ENCODE results near the gene DNAI1. TPM values are rescaled to one million over a fixed set of nuclear protein-coding genes. Genes with fewer than 3 reads are reported as not detected.

The DNAI1 gene
- total and polyA plus RNA-seq, 10 of the 15 experiments (the other 5 are each of a cell fraction or from before 2014, with no cell fraction given) = not detected

DNA sequence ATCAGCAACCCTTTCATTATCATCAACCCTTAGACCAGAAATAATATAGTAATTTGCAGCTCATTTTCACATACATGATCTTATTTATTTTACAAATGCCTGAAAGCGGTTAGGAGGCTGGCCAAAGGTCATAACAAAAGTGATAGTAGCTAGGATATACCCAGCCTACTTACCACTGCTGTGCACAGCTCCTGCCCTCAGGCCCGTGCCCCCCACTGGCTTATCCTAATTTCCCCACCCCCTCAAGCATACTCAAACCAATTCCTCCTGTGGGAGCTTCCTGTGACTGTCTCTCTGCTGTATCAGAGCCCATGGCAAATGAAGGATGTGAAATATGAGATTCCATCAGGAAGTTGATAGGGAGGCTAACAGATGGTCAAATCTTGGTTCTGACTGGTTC, 15.1 kb upstream of the DNAI1 start (continued):
- TF ChIP-seq, protein P1, sequence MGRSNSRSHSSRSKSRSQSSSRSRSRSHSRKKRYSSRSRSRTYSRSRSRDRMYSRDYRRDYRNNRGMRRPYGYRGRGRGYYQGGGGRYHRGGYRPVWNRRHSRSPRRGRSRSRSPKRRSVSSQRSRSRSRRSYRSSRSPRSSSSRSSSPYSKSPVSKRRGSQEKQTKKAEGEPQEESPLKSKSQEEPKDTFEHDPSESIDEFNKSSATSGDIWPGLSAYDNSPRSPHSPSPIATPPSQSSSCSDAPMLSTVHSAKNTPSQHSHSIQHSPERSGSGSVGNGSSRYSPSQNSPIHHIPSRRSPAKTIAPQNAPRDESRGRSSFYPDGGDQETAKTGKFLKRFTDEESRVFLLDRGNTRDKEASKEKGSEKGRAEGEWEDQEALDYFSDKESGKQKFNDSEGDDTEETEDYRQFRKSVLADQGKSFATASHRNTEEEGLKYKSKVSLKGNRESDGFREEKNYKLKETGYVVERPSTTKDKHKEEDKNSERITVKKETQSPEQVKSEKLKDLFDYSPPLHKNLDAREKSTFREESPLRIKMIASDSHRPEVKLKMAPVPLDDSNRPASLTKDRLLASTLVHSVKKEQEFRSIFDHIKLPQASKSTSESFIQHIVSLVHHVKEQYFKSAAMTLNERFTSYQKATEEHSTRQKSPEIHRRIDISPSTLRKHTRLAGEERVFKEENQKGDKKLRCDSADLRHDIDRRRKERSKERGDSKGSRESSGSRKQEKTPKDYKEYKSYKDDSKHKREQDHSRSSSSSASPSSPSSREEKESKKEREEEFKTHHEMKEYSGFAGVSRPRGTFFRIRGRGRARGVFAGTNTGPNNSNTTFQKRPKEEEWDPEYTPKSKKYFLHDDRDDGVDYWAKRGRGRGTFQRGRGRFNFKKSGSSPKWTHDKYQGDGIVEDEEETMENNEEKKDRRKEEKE (IDR thresholded peaks at IDR 0.05) = no peak

GRCh38 chr9:34443976-34444375, 14.6 kb upstream of the DNAI1 start:
- ChIA-PET RAD21 (ENCODE audit: unreplicated experiment) (no interaction called here), POLR2A (no interaction called here), CTCF (interaction anchor here (0.5 to 1.6 kb wide), 5 partner anchors 11 to 189 kb away, joined by 3 to 6 read pairs (median 4); no protein-coding TSS in a partner anchor), SMC1A (ENCODE audit: uncharacterized antibody, unreplicated experiment) (interaction anchor here (0.7 to 1.1 kb wide), 2 partner anchors 46 to 124 kb away, joined by 3 read pairs; no protein-coding TSS in a partner anchor)
- no peak for FAIRE-seq
- H3K79me2 ChIP-seq (ENCODE audit: control insufficient read depth, insufficient read depth, low read length) = no peaks in the 10 kb centered on the region
- BruUV-seq (replicated peaks) = no TSS peak
- ATAC-seq = no peak
- H3K36me3 ChIP-seq (ENCODE audit: control insufficient read depth in 2 of 2, insufficient read depth in 2 of 2, low read length in 1 of 2) = no peaks in the 10 kb centered on the region
- DNase-seq (ENCODE audit: low read depth, low spot score) = no peak
- in situ Hi-C loops (cut with MboI) = no loop called here
- intact Hi-C loops (cut with micrococcal nuclease; ENCODE audit: unreplicated experiment) = no loop called here
- no peak overlapping the region for H3K4me2 ChIP-seq (ENCODE audit: control insufficient read depth, insufficient read depth)
- H3K9me3 ChIP-seq (replicated peaks; ENCODE audit: control insufficient read depth, insufficient read depth, low read length) = no peaks in the 10 kb centered on the region; the same call in 2 of the 3 replicates
- H3K9ac ChIP-seq (ENCODE audit: control insufficient read depth, insufficient read depth, low read length) = no peak overlapping the region
- no peak overlapping the region for H3K27ac ChIP-seq (ENCODE audit: control insufficient read depth, insufficient read depth)
- H3K27me3 ChIP-seq (replicated peaks in 1 of 2; ENCODE audit: control insufficient read depth in 2 of 2, insufficient read depth in 2 of 2, low read length in 1 of 2) = no peaks in the 10 kb centered on the region; a peak in 1 of 4 replicates
- H3K4me1 ChIP-seq (ENCODE audit: control insufficient read depth, insufficient read depth, low read length) = no peaks in the 10 kb centered on the region
- H3K4me3 ChIP-seq = no peak overlapping the region
- no peaks in the 10 kb centered on the region for H4K20me1 ChIP-seq (ENCODE audit: control insufficient read depth, insufficient read depth)
- H2AFZ ChIP-seq (ENCODE audit: control insufficient read depth, low read depth, low read length) = no peak overlapping the region
- TF ChIP-seq HDAC2 (IDR thresholded peaks at IDR 0.05) = no peak
- no peak for TF ChIP-seq HDAC6 (IDR thresholded peaks at IDR 0.05; ENCODE audit: unreplicated experiment)
- TF ChIP-seq PAX5 (IDR thresholded peaks at IDR 0.05; ENCODE audit: borderline replicate concordance, low read depth, low read length) = no peak
- TF ChIP-seq IKZF2 (IDR thresholded peaks at IDR 0.05) = no peak
- TF ChIP-seq, protein P2, sequence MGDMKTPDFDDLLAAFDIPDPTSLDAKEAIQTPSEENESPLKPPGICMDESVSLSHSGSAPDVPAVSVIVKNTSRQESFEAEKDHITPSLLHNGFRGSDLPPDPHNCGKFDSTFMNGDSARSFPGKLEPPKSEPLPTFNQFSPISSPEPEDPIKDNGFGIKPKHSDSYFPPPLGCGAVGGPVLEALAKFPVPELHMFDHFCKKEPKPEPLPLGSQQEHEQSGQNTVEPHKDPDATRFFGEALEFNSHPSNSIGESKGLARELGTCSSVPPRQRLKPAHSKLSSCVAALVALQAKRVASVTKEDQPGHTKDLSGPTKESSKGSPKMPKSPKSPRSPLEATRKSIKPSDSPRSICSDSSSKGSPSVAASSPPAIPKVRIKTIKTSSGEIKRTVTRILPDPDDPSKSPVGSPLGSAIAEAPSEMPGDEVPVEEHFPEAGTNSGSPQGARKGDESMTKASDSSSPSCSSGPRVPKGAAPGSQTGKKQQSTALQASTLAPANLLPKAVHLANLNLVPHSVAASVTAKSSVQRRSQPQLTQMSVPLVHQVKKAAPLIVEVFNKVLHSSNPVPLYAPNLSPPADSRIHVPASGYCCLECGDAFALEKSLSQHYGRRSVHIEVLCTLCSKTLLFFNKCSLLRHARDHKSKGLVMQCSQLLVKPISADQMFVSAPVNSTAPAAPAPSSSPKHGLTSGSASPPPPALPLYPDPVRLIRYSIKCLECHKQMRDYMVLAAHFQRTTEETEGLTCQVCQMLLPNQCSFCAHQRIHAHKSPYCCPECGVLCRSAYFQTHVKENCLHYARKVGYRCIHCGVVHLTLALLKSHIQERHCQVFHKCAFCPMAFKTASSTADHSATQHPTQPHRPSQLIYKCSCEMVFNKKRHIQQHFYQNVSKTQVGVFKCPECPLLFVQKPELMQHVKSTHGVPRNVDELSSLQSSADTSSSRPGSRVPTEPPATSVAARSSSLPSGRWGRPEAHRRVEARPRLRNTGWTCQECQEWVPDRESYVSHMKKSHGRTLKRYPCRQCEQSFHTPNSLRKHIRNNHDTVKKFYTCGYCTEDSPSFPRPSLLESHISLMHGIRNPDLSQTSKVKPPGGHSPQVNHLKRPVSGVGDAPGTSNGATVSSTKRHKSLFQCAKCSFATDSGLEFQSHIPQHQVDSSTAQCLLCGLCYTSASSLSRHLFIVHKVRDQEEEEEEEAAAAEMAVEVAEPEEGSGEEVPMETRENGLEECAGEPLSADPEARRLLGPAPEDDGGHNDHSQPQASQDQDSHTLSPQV (IDR thresholded peaks at IDR 0.05) = no peak
- TF ChIP-seq CTCF (IDR thresholded peaks at IDR 0.05 in 2 of 3, conservative IDR thresholded peaks at IDR 0.05 in 1 of 3; ENCODE audit: control insufficient read depth in 2 of 3, extremely low read depth in 1 of 3, insufficient read depth in 1 of 3, low read depth in 3 of 3, low read length in 3 of 3) = no peak
- TF ChIP-seq SIN3A (IDR thresholded peaks at IDR 0.05; ENCODE audit: low read depth, low read length) = no peak
- no peak for TF ChIP-seq NFYB (IDR thresholded peaks at IDR 0.05; ENCODE audit: insufficient read depth, low read depth, low read length)
- TF ChIP-seq EGR1 (IDR thresholded peaks at IDR 0.05; ENCODE audit: borderline replicate concordance in 1 of 2, low read depth in 2 of 2, low read length in 2 of 2) = no peak
- TF ChIP-seq MEF2A (IDR thresholded peaks at IDR 0.05; ENCODE audit: insufficient read depth, low read depth, low read length) = no peak
- no peak for TF ChIP-seq ZNF217 (IDR thresholded peaks at IDR 0.05)
- TF ChIP-seq BHLHE40 (IDR thresholded peaks at IDR 0.05; ENCODE audit: borderline replicate concordance in 1 of 2, low read depth in 2 of 2, low read length in 1 of 2) = no peak
- no peak for TF ChIP-seq CHD4 (IDR thresholded peaks at IDR 0.05)

Data from GM12878 (cell line).